Ishikawa (cell line): ENCODE results near the gene EFNA5.

Experiments used
- CEBPB ChIP-seq: IDR thresholded peaks from 2 replicates; pipeline ENCODE4 v1.6.1; 2012
- CREB1 ChIP-seq: IDR thresholded peaks from 2 replicates; pipeline ENCODE4 v1.6.1; 2012; ENCODE audit warnings: low read depth
- EGR1 ChIP-seq: IDR thresholded peaks from 2 replicates; pipeline ENCODE4 v1.6.1; 2012
- EP300 ChIP-seq: IDR thresholded peaks from 2 replicates; pipeline ENCODE4 v1.6.1; 2012; ENCODE audit warnings: borderline replicate concordance
- FOXM1 ChIP-seq: IDR thresholded peaks from 2 replicates; pipeline ENCODE4 v1.6.1; 2012; ENCODE audit warnings: low read depth, borderline replicate concordance
- NFIC ChIP-seq: IDR thresholded peaks from 2 replicates; pipeline ENCODE4 v1.6.1; 2012
- RAD21 ChIP-seq: IDR thresholded peaks from 2 replicates; pipeline ENCODE4 v1.6.1; 2012; ENCODE audit warnings: low read depth
- TAF1 ChIP-seq: IDR thresholded peaks from 2 replicates; pipeline ENCODE4 v1.6.1; 2012; ENCODE audit warnings: low read depth, mild to moderate bottlenecking
- TCF12 ChIP-seq: IDR thresholded peaks from 2 replicates; pipeline ENCODE4 v1.6.1; 2012; ENCODE audit warnings: low read depth
- TEAD4 ChIP-seq: IDR thresholded peaks from 2 replicates; pipeline ENCODE4 v1.6.1; 2012
- YY1 ChIP-seq: IDR thresholded peaks from 2 replicates; pipeline ENCODE4 v1.6.1; 2012; ENCODE audit warnings: low read depth
- ZBTB7A ChIP-seq: IDR thresholded peaks from 2 replicates; pipeline ENCODE4 v1.6.1; 2012; ENCODE audit warnings: low read depth
- TF ChIP-seq, protein P1 (sequence below): IDR thresholded peaks from 2 replicates; pipeline ENCODE4 v1.6.1; 2012; ENCODE audit warnings: low read depth, mild to moderate bottlenecking
- TF ChIP-seq, protein P2 (sequence below): IDR thresholded peaks from 2 replicates; pipeline ENCODE4 v1.6.1; 2012

DNA sequence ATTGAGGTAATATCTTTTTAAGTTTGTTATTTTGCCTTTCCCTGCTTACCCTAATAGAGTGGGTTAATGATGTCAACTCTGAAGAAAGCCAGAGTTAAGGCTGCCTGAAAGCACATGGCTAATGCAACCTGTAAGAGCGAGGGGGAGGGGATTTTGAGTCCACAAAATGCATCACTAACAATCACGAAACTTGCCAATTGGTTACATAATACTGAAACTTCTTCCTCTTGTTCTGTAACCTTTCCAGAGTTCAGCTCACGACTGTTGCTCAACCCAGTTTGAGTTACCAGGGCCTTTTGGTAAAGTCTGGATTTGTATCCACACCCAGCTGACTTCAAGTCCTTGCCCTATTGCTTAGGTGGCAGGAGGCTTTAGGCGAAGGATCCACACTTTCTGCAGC lies 308.8 kb downstream of the EFNA5 start:
- no peak for TF ChIP-seq TEAD4
- no peak for TF ChIP-seq TAF1
- TF ChIP-seq RAD21 = no peak
- TF ChIP-seq FOXM1 = no peak
- TF ChIP-seq, protein P1, sequence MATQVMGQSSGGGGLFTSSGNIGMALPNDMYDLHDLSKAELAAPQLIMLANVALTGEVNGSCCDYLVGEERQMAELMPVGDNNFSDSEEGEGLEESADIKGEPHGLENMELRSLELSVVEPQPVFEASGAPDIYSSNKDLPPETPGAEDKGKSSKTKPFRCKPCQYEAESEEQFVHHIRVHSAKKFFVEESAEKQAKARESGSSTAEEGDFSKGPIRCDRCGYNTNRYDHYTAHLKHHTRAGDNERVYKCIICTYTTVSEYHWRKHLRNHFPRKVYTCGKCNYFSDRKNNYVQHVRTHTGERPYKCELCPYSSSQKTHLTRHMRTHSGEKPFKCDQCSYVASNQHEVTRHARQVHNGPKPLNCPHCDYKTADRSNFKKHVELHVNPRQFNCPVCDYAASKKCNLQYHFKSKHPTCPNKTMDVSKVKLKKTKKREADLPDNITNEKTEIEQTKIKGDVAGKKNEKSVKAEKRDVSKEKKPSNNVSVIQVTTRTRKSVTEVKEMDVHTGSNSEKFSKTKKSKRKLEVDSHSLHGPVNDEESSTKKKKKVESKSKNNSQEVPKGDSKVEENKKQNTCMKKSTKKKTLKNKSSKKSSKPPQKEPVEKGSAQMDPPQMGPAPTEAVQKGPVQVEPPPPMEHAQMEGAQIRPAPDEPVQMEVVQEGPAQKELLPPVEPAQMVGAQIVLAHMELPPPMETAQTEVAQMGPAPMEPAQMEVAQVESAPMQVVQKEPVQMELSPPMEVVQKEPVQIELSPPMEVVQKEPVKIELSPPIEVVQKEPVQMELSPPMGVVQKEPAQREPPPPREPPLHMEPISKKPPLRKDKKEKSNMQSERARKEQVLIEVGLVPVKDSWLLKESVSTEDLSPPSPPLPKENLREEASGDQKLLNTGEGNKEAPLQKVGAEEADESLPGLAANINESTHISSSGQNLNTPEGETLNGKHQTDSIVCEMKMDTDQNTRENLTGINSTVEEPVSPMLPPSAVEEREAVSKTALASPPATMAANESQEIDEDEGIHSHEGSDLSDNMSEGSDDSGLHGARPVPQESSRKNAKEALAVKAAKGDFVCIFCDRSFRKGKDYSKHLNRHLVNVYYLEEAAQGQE = no peak
- no peak for TF ChIP-seq EGR1
- no peak for TF ChIP-seq YY1
- no peak for TF ChIP-seq EP300
- no peak for TF ChIP-seq CEBPB
- TF ChIP-seq, protein P2, sequence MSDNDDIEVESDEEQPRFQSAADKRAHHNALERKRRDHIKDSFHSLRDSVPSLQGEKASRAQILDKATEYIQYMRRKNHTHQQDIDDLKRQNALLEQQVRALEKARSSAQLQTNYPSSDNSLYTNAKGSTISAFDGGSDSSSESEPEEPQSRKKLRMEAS = no peak
- no peak for TF ChIP-seq CREB1
- TF ChIP-seq NFIC = no peak
- no peak for TF ChIP-seq ZBTB7A
- TF ChIP-seq TCF12 = no peak
